ENCODE results near the gene TNC. TPM values are rescaled to one million over a fixed set of nuclear protein-coding genes. Genes with fewer than 3 reads are reported as not detected.

TNC gene
- total and polyA plus RNA-seq, 8 donors = 3.5 to 265 (median 80.1) TPM

- intact Hi-C loops (cut with DNase I; ENCODE audit: low total_unique reads) = no loop called here
- no peak for TF ChIP-seq CTCF (IDR thresholded peaks at IDR 0.05)
- no peak for TF ChIP-seq POLR2A (IDR thresholded peaks at IDR 0.05)
- no peak for TF ChIP-seq EP300 (IDR thresholded peaks at IDR 0.05)
- TF ChIP-seq POLR2AphosphoS5 (IDR thresholded peaks at IDR 0.05) = no peak
- Histone ChIP-seq H3K36me3 (peaks cover 0 to 31% (median 10%) of the 10 kb centered on the region in 4 donors), H3K27me3 (no peaks in the 10 kb centered on the region), H3K4me1 (peaks cover 0 to 20% (median 10%) of the 10 kb centered on the region in 4 donors), H3K9me3 (no peaks in the 10 kb centered on the region), H3K4me3 (no peak overlapping the region), H3K27ac (peak overlapping the region in 1 of 5 donors; percentile 35)
- no peak for DNase-seq
- whole genome bisulfite sequencing, 5 donors = 52 to 67% (median 57%) methylated on average over 6 of the region's 6 CpGs
These were observed 59.2 kb downstream of the TNC start for GRCh38 chr9:115058684-115059315.

- Histone ChIP-seq H3K27me3 (no peaks in the 10 kb centered on the region), H3K36me3 (peaks cover 0 to 31% (median 10%) of the 10 kb centered on the region in 4 donors), H3K4me1 (peaks cover 0 to 14% (median 7%) of the 10 kb centered on the region in 4 donors), H3K4me3 (no peak overlapping the region), H3K27ac (peak overlapping the region in 1 of 5 donors; percentile 3), H3K9me3 (no peaks in the 10 kb centered on the region)
- DNase-seq = no peak
- intact Hi-C loops (cut with DNase I; ENCODE audit: low total_unique reads) = no loop called here
- TF ChIP-seq CTCF (IDR thresholded peaks at IDR 0.05) (no peak), POLR2AphosphoS5 (IDR thresholded peaks at IDR 0.05) (no peak), EP300 (IDR thresholded peaks at IDR 0.05) (no peak), POLR2A (IDR thresholded peaks at IDR 0.05) (no peak)
- WGBS, 5 donors = 73 to 91% (median 89%) methylated on average over 2 of the region's 2 CpGs
These were observed 59.8 kb downstream of the TNC start for GRCh38 chr9:115058175-115058574.

GRCh38 chr9:115057559-115057958, 60.4 kb downstream of the TNC start:
- peak in 1 of 2 donors; percentile 38 for DNase-seq
- Histone ChIP-seq H3K4me3 (no peak overlapping the region), H3K27me3 (no peaks in the 10 kb centered on the region), H3K36me3 (peaks cover 0 to 33% (median 10%) of the 10 kb centered on the region in 4 donors), H3K4me1 (peaks cover 0 to 12% (median 6%) of the 10 kb centered on the region in 4 donors), H3K9me3 (no peaks in the 10 kb centered on the region), H3K27ac (no peak overlapping the region)
- no peak for TF ChIP-seq CTCF (IDR thresholded peaks at IDR 0.05)
- no peak for TF ChIP-seq POLR2AphosphoS5 (IDR thresholded peaks at IDR 0.05)
- no peak for TF ChIP-seq POLR2A (IDR thresholded peaks at IDR 0.05)
- no peak for TF ChIP-seq EP300 (IDR thresholded peaks at IDR 0.05)
- intact Hi-C loops (cut with DNase I; ENCODE audit: low total_unique reads) = no loop called here

- Histone ChIP-seq H3K4me1 (no peaks in the 10 kb centered on the region), H3K27ac (no peak overlapping the region), H3K9me3 (no peaks in the 10 kb centered on the region), H3K4me3 (no peak overlapping the region), H3K27me3 (no peaks in the 10 kb centered on the region), H3K36me3 (peaks cover 0 to 17% (median 8%) of the 10 kb centered on the region in 4 donors)
- intact Hi-C loops (cut with DNase I; ENCODE audit: low total_unique reads) = no loop called here
- no peak for TF ChIP-seq POLR2A (IDR thresholded peaks at IDR 0.05)
- no peak for TF ChIP-seq POLR2AphosphoS5 (IDR thresholded peaks at IDR 0.05)
- TF ChIP-seq EP300 (IDR thresholded peaks at IDR 0.05) = no peak
- no peak for TF ChIP-seq CTCF (IDR thresholded peaks at IDR 0.05)
- DNase-seq = no peak
- WGBS, 5 donors = 74 to 87% (median 82%) methylated on average over 5 of the region's 5 CpGs
These were observed 67.9 kb downstream of the TNC start for GRCh38 chr9:115050002-115050490.

All from stomach (tissue), 9 donors.